ENCODE results near the gene SNX21. TPM values are rescaled to one million over a fixed set of nuclear protein-coding genes. Genes with fewer than 3 reads are reported as not detected.

The SNX21 gene
- total RNA-seq, 1 experiment from 2014 or later = 11.9 TPM

DNA sequence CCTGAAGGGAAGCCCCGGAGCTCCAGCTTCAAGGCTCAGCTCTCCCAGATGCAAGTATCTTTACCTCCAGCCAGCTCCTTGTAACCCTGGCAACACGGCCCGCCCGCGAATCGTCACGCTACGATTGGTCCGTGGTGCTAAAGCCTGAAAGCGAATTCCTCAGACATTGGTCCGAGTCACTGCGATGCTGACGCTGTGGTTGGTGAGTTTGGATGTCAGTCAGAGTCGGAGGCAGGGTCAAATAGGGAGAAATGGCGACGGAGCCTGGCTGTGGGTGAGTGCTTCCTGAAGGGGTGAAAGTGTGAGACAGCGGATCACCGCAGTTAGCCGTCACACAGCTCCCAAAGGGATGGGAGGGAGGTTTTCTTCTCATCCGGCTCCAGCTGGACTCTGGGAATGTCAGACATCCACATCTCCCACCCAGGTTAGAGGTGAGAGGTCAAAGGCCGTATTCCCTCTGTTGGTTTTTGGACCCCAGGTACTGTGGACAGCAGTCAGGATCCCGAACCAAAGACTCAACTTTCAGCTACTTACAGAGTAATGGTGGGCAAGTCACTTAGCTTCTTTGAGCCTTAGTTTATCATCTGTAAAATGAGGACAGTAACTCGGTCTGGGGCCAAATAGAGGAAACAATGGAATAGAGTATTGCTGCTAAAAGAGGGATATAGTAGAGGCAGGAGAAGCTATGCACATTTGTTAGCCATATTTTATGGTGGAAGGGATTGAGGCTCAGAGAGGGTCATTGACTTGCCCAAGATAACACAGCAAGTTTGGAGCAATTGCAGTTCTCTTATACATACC, 47.6 kb downstream of the SNX21 start, which contains the start of gene ZSWIM1:
TSS of gene ZSWIM1 (plus strand) at position 240 of the 801 bp plus-strand sequence. CDS start 1,366 bp downstream, outside the sequence.
- ChIA-PET POLR2A (interaction anchor here (0.7 to 2.3 kb wide), 6 partner anchors 9 to 136 kb away, joined by 3 to 8 read pairs (median 4); partner anchors contain the start of genes ACOT8, PCIF1 and ZSWIM3), CTCF (interaction anchor here (0.8 to 1.6 kb wide), 2 partner anchors 23 to 88 kb away, joined by 3 to 5 read pairs; partner anchors contain the start of genes ACOT8 and ZSWIM3), RAD21 (ENCODE audit: low non-redundant PET in 1 of 2, low total read pairs in 2 of 2, uncharacterized antibody in 2 of 2, unreplicated experiment in 2 of 2) (no interaction called here)
- Histone ChIP-seq H3K9ac (ENCODE audit: low read length) (peak within 1 kb of the TSS; percentile 79), H3K27me3 (ENCODE audit: insufficient read depth, low read length) (no peaks in the 10 kb centered on the region), H3K36me3 (ENCODE audit: control insufficient read depth in 1 of 2, insufficient read depth in 2 of 2, low read length in 2 of 2) (peaks cover 8 to 18% of the 10 kb centered on the region in 2 experiments; a peak in 2 of 4 replicates), H2AFZ (ENCODE audit: low read depth, low read length, poor library complexity, severe bottlenecking) (no peak within 1 kb of the TSS), H3K4me2 (ENCODE audit: low read length) (peak within 1 kb of the TSS; percentile 76), H3K79me2 (ENCODE audit: insufficient read depth, low read length) (peaks cover 19% of the 10 kb centered on the region), H3K27ac (ENCODE audit: low read depth, low read length) (peak within 1 kb of the TSS; percentile 28), H4K20me1 (ENCODE audit: insufficient read depth) (no peaks in the 10 kb centered on the region), H3K9me3 (ENCODE audit: control insufficient read depth in 1 of 2, insufficient read depth in 1 of 2, low read depth in 1 of 2, low read length in 2 of 2) (no peaks in the 10 kb centered on the region), H3K9me2 (ENCODE audit: insufficient read depth) (no peaks in the 10 kb centered on the region), H3K4me3 (replicated peaks in 1 of 2; ENCODE audit: low read depth in 1 of 2, low read length in 2 of 2) (peak within 1 kb of the TSS; percentile 75 to 88), H3K4me1 (ENCODE audit: control insufficient read depth in 1 of 2, insufficient read depth in 2 of 2, low read length in 2 of 2) (peaks cover 16 to 27% of the 10 kb centered on the region in 2 experiments)
- DNase-seq (ENCODE audit: low read depth, low spot score) = peak; percentile 98
- BruUV-seq (replicated peaks) = TSS peak; percentile 76
- ATAC-seq = peak; percentile 96
- intact Hi-C loops (cut with micrococcal nuclease) = no loop called here
- TF ChIP-seq ZFX (IDR thresholded peaks at IDR 0.05) (no peak), ELF1 (IDR thresholded peaks at IDR 0.05; ENCODE audit: borderline replicate concordance, low read depth) (no peak), FOSL1 (IDR thresholded peaks at IDR 0.05; ENCODE audit: low read depth) (no peak), SRF (IDR thresholded peaks at IDR 0.05; ENCODE audit: low read depth) (no peak), CEBPB (IDR thresholded peaks at IDR 0.05; ENCODE audit: low read depth) (no peak), TCF7L2 (IDR thresholded peaks at IDR 0.05; ENCODE audit: borderline replicate concordance, extremely low read depth, insufficient read depth, insufficient read length) (no peak), CBX3 (IDR thresholded peaks at IDR 0.05; ENCODE audit: low read depth) (no peak), POLR2AphosphoS5 (IDR thresholded peaks at IDR 0.05; ENCODE audit: low read depth, low read length) (peak; percentile 91), EZH2phosphoT487 (IDR thresholded peaks at IDR 0.05; ENCODE audit: borderline replicate concordance) (no peak), POLR2A (IDR thresholded peaks at IDR 0.05; ENCODE audit: borderline replicate concordance, extremely low read depth, insufficient read depth, insufficient read length) (peak; percentile 89), SP1 (IDR thresholded peaks at IDR 0.05; ENCODE audit: low read depth) (peak; percentile 99), ZNF274 (IDR thresholded peaks at IDR 0.05; ENCODE audit: low read depth, low read length) (no peak), SIN3A (IDR thresholded peaks at IDR 0.05; ENCODE audit: low read depth) (no peak), YY1 (IDR thresholded peaks at IDR 0.05; ENCODE audit: extremely low read depth, insufficient replicate concordance, low read depth, low read length) (peak; percentile 92), RAD21 (IDR thresholded peaks at IDR 0.05; ENCODE audit: low read depth) (no peak), JUND (IDR thresholded peaks at IDR 0.05) (no peak), EGR1 (IDR thresholded peaks at IDR 0.05; ENCODE audit: low read depth) (no peak), EZH2 (IDR thresholded peaks at IDR 0.05) (no peak)
- TF ChIP-seq, protein P1, sequence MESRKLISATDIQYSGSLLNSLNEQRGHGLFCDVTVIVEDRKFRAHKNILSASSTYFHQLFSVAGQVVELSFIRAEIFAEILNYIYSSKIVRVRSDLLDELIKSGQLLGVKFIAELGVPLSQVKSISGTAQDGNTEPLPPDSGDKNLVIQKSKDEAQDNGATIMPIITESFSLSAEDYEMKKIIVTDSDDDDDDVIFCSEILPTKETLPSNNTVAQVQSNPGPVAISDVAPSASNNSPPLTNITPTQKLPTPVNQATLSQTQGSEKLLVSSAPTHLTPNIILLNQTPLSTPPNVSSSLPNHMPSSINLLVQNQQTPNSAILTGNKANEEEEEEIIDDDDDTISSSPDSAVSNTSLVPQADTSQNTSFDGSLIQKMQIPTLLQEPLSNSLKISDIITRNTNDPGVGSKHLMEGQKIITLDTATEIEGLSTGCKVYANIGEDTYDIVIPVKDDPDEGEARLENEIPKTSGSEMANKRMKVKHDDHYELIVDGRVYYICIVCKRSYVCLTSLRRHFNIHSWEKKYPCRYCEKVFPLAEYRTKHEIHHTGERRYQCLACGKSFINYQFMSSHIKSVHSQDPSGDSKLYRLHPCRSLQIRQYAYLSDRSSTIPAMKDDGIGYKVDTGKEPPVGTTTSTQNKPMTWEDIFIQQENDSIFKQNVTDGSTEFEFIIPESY (IDR thresholded peaks at IDR 0.05; ENCODE audit: extremely low read depth, insufficient replicate concordance, low read length) = no peak
- TF ChIP-seq, protein P2, sequence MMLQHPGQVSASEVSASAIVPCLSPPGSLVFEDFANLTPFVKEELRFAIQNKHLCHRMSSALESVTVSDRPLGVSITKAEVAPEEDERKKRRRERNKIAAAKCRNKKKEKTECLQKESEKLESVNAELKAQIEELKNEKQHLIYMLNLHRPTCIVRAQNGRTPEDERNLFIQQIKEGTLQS (IDR thresholded peaks at IDR 0.05) = no peak
- TF ChIP-seq, protein P3, sequence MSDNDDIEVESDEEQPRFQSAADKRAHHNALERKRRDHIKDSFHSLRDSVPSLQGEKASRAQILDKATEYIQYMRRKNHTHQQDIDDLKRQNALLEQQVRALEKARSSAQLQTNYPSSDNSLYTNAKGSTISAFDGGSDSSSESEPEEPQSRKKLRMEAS (IDR thresholded peaks at IDR 0.05) = no peak
- TF ChIP-seq, protein P4, sequence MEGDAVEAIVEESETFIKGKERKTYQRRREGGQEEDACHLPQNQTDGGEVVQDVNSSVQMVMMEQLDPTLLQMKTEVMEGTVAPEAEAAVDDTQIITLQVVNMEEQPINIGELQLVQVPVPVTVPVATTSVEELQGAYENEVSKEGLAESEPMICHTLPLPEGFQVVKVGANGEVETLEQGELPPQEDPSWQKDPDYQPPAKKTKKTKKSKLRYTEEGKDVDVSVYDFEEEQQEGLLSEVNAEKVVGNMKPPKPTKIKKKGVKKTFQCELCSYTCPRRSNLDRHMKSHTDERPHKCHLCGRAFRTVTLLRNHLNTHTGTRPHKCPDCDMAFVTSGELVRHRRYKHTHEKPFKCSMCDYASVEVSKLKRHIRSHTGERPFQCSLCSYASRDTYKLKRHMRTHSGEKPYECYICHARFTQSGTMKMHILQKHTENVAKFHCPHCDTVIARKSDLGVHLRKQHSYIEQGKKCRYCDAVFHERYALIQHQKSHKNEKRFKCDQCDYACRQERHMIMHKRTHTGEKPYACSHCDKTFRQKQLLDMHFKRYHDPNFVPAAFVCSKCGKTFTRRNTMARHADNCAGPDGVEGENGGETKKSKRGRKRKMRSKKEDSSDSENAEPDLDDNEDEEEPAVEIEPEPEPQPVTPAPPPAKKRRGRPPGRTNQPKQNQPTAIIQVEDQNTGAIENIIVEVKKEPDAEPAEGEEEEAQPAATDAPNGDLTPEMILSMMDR (IDR thresholded peaks at IDR 0.05 in 2 of 3, conservative IDR thresholded peaks at IDR 0.05 in 1 of 3; ENCODE audit: borderline replicate concordance in 1 of 3, insufficient read depth in 1 of 3, low read depth in 2 of 3, low read length in 2 of 3) = no peak
